ENCODE data around the gene ZBTB16.

GRCh38 chr11:114178656-114179055 lies 119.1 kb downstream of the ZBTB16 start:
- no peak for TF ChIP-seq CTCF (IDR thresholded peaks at IDR 0.05; ENCODE audit: low read depth, low read length)
- TF ChIP-seq MAX (IDR thresholded peaks at IDR 0.05; ENCODE audit: low read depth, low read length): no peak
- TF ChIP-seq POLR2A (IDR thresholded peaks at IDR 0.05; ENCODE audit: extremely low read depth, insufficient read length): no peak

All from NB4 (cell line).